RPMI7951 (cell line): Measurements from ENCODE around the gene RAB1B. TPM values are rescaled to one million over a fixed set of nuclear protein-coding genes. Genes with fewer than 3 reads are reported as not detected.

Experiments used
- DNase-seq: peaks from one replicate; pipeline ENCODE4 v3.0.0-alpha.2; 2012; ENCODE audit warnings: low read depth
- total RNA-seq: library from RNA; depleted of rRNA; stranded (reverse); fragments of >200 nt; shearing (Covaris generic); gene quantifications from 2 replicates; pipeline ENCODE4 v1.2.3, GENCODE V29; 2014; rRNA removed

RAB1B gene
- total RNA-seq, result 146 and 161 TPM in 2 replicates

DNA sequence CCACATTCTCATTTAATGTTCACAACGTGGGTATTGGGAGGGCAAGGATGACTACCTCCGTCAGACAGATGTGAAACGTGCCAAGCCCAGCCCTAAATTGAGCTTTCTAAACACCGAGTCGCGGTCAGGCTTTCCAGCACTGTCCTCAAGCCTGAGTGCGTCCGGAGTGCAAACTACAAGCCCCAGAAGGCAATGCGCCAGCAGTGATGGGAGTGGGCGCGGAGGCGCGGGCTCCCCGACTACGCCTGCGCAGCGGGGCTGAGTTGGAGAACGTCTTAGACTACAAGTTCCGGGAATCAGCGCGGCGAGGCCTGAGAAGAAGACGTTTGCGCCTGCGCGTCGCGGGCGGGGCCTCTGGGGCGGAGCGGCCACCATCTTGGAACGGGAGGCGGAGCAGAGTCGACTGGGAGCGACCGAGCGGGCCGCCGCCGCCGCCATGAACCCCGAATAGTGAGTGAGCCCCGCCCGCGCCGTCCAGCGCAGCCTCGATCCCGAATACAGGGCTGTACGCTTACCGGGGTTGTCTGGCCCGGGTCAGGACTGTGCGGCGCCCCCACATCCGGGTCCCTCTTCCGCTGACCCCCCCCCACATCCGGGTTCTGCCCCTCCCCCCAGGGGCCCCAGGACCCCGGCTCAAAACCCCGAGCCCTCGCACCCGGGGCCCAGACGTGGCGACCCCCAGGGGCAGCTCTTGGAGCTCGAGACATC is at the start of gene RAB1B:
Gene RAB1B, plus strand, starts transcription at position 396 of the 708 bp plus-strand sequence. Its CDS starts 41 bp downstream, at position 437.
- DNase-seq, result peak; percentile 99

DNA sequence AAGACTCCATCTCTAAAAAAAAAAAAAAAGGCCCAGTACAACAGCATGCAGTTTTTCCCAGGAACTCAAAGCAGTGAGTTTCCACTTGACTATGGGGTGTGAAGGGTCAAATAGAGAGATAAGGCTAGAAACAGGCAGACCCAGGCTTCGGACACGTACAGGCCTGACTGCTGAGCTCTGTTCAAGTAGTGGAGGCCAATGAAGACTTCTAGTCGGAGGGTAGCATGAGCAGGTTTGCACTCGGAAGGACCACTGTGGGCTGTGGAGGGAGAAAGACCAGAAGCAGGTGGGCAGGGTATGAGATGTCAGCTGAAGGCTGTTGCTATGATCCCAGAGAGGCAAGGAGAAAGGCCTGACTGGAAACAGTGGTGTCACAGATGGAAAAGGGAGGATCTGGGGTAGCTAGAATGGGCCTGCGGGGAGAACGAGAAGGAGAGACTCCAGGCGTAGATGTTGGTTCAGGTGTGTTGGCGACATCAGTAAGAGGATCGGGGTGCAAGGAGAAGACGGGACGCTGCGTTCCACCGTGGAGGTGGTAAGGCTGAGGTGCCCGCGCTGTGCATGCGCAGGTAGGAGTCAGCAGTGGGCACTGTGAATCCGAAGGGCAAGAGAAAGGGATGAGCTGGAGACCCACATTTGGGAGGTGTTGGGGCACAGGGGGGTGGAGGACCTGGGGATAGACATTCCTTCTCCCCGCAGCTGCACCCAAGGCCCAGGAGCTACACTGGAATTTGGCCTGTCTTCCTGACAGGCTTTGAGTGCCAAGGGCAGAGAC is 49.4 kb upstream of the RAB1B start:
- DNase-seq, result no peak

DNA sequence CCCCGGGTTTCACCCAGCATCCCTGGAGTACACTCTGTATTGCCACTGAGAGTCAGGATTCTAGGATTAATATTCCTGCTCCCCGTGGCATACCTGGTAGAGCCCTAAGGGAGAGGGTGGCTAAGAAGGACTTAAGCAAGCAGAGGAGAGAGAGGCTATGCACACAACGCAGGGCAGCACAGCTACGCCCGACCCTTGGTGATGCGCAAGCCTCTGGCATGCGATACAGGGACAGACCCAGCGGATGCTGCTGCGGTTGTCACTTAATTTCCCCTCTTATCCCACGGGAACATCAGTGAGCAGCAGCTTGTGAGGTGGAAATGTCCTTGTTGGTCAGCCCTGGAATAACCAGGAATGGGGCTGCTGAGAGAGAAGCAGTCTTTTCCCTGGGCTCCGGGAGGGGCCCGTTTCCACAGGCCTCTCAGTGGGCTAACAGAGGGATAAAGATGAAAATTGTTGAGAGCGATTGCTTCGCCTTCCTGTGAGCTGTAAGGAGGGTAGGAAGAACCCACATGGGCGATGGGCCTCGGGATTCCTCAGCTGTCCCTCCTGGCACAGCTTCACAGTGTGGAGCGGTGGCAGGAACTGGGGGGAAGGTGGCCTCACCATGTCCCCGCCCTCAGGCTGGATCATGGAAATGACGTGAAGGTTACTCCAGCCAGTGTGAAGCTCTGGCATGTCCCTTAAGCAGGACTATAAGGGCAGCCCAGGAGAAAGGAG is 48.4 kb upstream of the RAB1B start:
- no peak for DNase-seq

GRCh38 chr11:66220566-66220935 is 47.9 kb upstream of the RAB1B start:
- DNase-seq, result no peak

DNA sequence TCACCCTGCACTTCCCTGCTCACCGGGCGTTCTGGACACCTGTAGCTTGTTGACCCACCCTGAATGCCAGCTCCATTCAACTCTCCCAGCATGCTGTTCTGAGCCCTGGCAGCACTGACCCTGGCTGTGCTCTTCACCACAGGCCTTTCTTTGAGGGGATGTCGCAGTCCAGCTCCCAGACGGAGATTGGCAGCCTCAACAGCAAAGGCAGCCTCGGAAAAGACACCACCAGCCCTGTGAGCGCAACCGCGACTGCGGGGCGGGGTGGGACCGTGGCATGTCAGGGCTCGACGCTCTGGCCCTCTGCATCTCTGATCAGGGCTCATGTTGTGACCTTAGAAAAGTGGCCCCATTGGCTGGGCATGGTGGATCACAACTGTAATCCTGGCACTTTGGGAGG is 47.4 kb upstream of the RAB1B start:
- DNase-seq, result no peak

GRCh38 chr11:66221726-66222236 is 46.7 kb upstream of the RAB1B start:
- peak; percentile 10 for DNase-seq

DNA sequence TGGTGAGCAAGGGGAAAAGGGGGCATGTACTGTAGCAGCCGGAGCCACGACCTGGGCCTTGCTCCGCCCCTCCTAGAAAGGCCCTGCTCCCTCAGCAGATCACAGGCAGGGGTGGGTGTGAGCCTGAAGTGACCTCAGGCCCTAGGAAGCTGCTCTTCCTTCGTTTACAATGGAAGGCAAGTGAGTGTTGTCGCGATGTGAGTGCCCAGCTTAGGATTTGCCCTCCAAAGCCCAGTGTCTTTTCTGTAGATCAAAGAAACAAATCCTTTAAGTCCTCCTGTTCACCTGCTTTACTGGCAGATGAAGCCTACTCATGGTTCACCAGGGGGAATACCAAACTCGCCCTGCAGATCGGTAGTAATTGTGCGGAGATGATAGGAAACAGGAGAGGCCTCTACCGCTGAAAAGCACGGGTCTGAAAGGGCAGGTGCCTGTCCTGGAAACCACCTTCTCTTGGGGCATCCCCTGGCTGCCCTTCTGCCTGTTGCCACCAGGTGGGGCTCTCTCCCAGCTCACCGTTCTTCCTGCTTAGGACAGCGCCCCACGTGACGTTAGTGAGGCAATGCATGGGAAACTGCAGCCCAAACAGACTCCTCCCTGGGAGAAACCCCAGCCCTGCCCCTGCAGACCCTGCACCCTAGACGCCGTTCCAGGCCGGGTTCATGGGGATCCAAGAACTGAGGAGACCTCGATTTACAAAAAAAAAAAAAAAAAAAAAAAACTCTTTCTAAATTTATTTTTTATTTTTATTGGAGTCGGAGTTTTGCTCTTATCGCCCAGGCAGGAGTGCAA is 45.9 kb upstream of the RAB1B start:
- peak; percentile 82 for DNase-seq

- no peak for DNase-seq
These were observed 44.1 kb upstream of the RAB1B start for GRCh38 chr11:66224226-66224855.

DNA sequence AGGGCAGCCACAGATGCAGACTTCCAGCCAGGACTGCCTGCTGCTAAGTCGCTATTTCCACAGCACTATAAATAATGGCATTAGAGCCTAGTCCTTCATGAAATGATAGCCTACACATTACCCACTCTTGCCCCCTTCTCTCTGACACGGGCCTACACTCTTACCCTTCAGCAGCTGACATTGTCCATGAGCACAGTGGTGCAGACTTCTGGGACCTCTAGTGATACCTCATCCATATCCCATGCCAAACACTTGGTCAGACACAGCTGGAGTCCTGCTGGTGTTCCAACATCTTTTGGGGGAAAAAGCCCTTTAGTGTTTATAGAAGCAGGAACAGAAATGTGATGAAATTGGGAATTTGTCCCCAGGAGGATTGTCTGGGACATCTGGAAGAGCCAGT is 43.4 kb upstream of the RAB1B start:
- no peak for DNase-seq

DNA sequence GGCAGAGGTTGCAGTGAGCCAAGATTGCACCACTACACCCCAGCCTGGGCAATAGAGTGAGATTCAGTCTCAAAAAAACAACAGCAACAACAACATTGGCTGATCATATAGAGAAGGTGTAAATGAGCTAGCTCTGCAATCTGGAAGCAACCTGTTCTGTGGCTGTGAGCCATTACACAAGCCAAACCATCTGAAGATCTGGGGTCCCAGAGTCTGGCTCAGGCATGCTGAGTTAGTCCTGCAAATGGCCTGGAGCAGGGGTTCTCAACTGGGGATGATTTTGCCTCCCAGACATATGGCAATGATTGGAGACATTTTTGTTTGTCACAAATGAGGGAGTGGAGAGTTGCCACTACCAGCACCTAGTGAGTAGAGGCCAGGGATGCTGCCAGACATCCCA is 42.3 kb upstream of the RAB1B start:
- DNase-seq, result no peak

GRCh38 chr11:66227700-66228099 is 40.7 kb upstream of the RAB1B start:
- no peak for DNase-seq

- DNase-seq, result no peak
These were observed 39.9 kb upstream of the RAB1B start for GRCh38 chr11:66228521-66228920.

GRCh38 chr11:66230156-66230555 is 38.3 kb upstream of the RAB1B start:
- no peak for DNase-seq

DNA sequence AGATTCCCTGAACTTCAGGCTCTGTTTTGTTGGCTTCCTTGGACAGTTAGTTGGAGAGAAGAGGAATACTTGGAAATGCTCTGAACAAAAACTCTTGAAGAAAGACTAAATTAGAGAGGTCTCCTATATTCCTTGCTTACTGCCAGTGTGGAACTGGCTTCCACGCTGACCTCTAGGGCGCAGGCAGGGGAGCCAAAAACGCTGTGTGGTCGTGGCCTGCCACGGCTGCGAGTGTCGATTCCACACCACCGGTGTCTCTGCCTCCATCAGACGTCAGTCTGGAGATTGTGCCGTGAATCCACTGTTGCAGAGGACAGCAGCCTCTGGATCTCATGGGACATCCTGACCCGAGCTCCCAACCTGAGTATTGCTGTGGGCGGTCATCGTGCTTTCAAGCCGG is 37.5 kb upstream of the RAB1B start:
- DNase-seq, result no peak

DNA sequence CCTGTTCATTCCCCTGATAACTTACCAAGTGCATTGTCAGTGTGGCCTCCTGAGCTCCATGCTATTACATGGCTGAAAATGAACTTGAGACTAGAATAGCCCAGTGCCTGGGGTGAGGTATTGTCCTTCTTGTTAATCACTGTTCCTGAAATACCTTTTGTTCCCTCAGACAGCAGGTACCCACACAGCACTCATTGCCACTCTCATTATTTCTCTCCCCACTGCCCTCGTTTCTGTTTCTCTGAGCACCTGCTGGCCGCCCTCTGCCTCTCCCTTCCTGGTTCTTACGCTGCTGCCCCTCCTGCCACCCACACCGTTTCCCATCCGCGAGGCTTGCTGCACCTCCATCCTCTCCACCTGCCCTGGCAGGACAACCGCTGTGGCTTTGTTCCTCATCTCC is 36.9 kb upstream of the RAB1B start:
- DNase-seq, result no peak

- DNase-seq, result no peak
These were observed 35.7 kb upstream of the RAB1B start for GRCh38 chr11:66232769-66233168.

DNA sequence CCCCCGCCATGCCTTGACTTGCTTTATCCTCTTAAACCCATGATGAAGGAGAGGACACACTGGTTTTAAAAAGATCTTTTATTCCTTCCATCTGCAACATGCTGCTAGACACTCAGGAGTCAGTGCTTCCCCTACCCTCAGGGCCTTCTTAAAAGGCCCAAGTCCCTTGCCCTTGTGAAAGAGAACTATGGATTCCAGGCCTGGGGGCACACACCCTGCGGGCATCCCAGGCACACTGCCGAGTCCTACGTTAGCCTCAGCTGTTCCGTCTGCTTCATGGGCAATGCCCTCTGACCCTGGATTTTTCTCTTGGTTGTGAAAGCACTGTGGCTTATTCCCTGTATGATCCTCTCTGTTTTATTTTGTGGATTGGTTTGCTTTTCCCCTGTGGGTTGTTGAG is 35.1 kb upstream of the RAB1B start:
- no peak for DNase-seq

DNA sequence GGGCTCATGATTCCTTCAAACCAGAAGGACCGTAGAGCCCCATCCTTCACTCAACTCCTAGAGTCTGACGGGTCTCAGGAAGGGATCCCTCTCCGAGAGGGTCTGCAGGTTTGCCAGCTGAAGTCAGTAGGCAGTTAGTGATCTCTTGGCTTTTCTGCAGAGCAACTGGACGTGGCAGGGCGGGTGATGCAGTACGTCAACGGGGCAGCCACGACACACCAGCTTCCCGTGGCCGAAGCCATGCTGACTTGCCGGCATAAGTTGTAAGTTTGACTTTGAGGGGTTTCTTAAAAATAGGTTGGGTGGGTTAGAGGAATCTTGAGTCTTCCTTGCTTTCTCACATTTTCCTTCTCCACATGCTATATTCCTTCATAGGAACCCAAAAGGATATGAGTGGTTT is 33.3 kb upstream of the RAB1B start:
- no peak for DNase-seq

DNA sequence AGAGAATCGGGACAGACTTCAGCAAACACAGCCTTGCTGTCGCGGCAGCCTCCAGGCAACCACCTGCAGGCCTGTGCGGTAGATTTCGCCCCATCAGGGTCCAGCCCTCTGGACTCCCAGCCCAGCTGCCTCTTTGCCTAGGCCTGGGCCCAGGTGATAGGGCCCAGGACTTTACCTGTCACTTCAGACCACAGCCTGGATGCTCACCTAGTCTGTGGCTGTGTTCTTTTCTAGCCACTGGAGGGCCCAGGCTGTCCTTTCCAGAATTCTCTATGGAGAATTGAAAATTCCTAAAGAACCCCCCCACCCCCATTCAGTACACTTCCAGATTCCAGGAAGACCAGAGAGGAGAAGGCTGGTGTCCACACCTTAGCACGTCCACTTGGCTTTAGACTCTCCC is 30.6 kb upstream of the RAB1B start:
- no peak for DNase-seq

- DNase-seq, result no peak
These were observed 29.5 kb upstream of the RAB1B start for GRCh38 chr11:66238786-66239413.

DNA sequence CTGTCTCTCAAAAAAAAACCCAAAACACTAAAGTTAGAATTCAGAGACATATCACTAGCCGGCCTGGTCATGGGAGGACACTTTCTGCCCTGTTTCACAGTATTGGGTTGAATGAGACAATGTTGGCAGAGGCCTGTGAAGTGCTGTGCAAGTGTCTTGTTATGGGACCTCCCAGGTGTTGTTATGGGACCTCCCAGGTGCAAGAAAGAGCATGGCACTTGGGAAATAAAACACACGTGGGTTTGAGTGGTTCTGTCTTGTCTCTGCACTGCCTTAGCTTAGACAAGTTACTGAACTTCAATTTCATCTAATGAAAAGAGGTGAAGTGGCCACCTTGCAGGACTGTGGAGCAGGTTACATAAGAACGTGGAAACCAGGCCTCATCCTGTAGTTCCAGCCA is 28.9 kb upstream of the RAB1B start:
- DNase-seq, result no peak
